GM10266 (cell line): ENCODE data around the gene MAP3K5.

Source experiments
- DNase-seq: peaks from one replicate; pipeline ENCODE4 v3.0.0; 2012; ENCODE audit errors: extremely low spot score
- CTCF ChIP-seq: IDR thresholded peaks from 2 replicates; pipeline ENCODE4 v1.5.1; 2012; ENCODE audit warnings: mild to moderate bottlenecking, low read depth; ENCODE audit not compliant: control insufficient read depth, insufficient read depth; ENCODE audit errors: missing control alignments

The MAP3K5 gene

GRCh38 chr6:136662347-136663237 lies 129.7 kb downstream of the MAP3K5 start:
- no peak for TF ChIP-seq CTCF
- no peak for DNase-seq

DNA sequence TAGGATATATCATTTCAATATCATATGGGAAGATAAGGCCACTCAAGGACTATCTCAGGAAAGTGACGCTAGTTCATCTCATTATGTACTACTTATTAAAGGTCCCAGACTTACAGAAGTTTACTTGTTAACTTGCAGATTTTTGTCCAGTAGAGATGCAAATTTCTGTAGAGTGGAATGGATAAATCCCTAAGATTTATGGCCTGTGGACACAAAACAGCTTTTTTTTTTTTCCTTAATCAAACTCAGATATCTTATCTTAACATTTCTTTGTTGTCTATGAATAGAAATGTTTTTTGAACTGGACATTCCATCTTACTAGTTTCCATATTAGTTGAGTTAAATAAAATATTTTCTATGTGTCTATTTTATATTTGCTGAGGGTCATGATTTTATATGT lies 131.6 kb downstream of the MAP3K5 start:
- no peak for TF ChIP-seq CTCF
- no peak for DNase-seq

DNA sequence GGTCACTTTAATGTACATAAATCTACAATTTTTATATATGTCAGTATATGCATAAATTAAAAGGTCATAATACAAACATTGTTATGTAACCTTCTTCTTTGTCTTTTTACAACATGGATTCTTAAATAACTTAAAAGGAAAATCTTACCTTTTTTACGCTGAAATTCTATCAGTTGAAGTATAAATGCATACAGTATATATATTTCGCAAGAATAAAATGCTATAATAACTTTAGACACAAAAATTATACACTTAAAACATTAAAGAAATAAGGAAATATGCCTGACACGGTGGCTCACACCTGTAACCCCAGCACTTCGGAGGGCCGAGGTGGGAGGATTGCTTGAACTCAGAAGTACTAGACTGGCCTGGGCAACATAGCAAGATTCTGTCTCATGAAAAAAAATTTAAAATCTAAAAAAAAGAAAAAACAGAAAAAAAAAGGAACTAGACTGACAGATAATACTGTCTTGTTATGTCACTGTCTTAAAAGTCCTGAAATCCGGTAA lies 132.2 kb downstream of the MAP3K5 start:
- no peak for DNase-seq
- TF ChIP-seq CTCF: no peak

DNA sequence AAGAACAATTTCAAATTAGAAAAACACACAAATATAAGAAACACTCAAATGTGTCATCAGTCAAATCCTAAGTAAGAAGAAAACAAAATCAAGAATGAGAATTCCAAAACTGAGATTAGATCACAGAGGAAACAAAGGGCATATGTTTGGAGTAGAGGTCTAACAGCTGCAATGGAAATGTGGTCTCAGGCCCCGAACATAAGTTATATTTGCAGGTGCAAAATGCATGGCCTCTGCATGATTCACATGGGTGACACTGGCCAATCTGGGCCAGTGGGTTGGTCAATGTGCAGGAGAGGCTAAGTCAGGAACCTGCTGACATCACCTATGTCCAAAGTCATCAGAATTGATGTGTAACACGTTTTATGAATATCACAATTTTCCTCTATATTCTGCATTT lies 133.6 kb downstream of the MAP3K5 start:
- DNase-seq: no peak
- no peak for TF ChIP-seq CTCF

DNA sequence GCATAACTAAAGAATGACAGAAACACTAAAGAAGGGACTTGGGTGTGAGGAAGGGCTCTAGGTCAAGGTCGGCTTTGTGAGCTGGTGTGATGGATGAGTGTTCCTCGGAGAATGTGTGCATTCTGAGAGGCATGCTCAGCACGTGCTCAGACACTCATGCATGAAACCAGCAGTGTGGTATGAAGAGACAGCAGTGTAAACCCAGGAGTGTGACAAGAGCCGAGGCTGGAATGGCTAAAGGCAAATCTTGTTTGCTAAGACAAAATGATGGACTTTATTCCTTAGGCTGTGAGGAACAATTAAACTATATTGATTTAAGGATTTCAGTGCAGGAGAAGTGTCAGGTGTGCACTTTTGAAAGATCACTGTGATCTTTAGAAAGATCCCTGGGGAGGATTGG lies 134.6 kb downstream of the MAP3K5 start:
- TF ChIP-seq CTCF: no peak
- no peak for DNase-seq

DNA sequence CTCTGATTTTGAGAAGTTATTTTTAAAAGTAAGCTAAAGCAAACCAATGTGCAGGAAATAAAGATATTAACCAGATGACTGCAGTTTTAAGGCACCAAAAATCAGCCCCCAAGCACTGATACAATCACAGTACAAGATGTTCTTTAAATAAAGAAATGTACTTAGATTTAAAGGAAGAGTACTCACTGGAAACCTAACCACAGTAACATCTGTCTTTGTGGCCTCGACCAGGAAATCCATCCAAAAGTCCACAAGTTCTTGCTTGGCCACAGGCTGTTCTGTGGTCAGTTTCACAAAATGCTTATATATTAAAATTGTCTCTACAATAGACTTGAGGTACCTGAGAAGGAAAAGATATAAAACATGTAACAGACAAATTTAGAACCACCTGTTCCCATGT lies 136.2 kb downstream of the MAP3K5 start:
- no peak for DNase-seq

More for the DNA sequence above, 136.2 kb downstream of the MAP3K5 start:
- TF ChIP-seq CTCF: no peak
